Bronchial epithelial cell (primary cell): ENCODE measurements around the gene PIGBOS1. TPM values are rescaled to one million over a fixed set of nuclear protein-coding genes. Genes with fewer than 3 reads are reported as not detected.
A peak's percentile ranks its signal among the peaks of the same experiment; 100 is the strongest.

Experiments used
- DNase-seq: peaks from one replicate; pipeline ENCODE4 v3.0.0-alpha.2; 2010; ENCODE audit warnings: low read depth
- FAIRE-seq: peaks from 2 replicates; lab custom pipeline; 2011; peaks lifted over from hg19 to GRCh38; lab: Jason Lieb, UNC
- H3K27me3 ChIP-seq: 2 replicates; pipeline ENCODE4 v1.5.1; 2011; ENCODE audit warnings: low read length; ENCODE audit not compliant: control insufficient read depth, insufficient read depth
- H3K36me3 ChIP-seq: 2 replicates; pipeline ENCODE4 v1.5.1; 2011; ENCODE audit warnings: low read length; ENCODE audit not compliant: control insufficient read depth, insufficient read depth
- H3K4me3 ChIP-seq: 2 replicates; pipeline ENCODE4 v1.5.1; 2011; ENCODE audit warnings: mild to moderate bottlenecking, low read depth, low read length, control low read depth
- total RNA-seq: library from RNA; depleted of rRNA; stranded (reverse); fragments of >200 nt; gene quantifications from 2 replicates; pipeline ENCODE4 v1.2.1, GENCODE V29; 2014
- TF ChIP-seq, protein P1 (sequence below): IDR thresholded peaks from 2 replicates; pipeline ENCODE4 v1.5.1; 2011; ENCODE audit warnings: mild to moderate bottlenecking, moderate library complexity, low read length, control low read depth, inconsistent platforms; ENCODE audit not compliant: insufficient read depth, severe bottlenecking

The PIGBOS1 gene
- total RNA-seq, 1 donor from 2014 or later = 8.7 TPM

DNA sequence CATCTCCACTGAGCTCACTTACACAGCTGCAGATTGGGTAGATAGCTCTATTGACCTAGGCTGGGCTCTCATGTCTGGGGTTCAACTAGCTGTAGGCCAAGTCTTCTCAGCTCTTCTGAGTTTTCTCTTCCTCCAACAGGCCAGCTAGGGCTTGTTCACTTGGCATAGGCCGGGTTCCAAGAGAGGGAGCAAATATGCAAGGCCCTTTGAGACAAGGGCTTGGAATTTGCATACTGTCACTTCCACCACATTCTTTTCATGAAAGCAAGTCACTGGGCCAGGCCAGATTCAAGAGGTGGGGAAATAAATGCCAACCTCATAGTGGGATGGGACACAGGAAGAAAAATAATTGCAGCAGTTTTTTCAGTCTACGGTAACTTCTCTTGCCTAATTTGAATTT lies 25.3 kb upstream of the PIGBOS1 start:
- Histone ChIP-seq H3K36me3 (no peaks in the 10 kb centered on the region), H3K27me3 (no peaks in the 10 kb centered on the region), H3K4me3 (no peak overlapping the region)
- TF ChIP-seq, protein P1, sequence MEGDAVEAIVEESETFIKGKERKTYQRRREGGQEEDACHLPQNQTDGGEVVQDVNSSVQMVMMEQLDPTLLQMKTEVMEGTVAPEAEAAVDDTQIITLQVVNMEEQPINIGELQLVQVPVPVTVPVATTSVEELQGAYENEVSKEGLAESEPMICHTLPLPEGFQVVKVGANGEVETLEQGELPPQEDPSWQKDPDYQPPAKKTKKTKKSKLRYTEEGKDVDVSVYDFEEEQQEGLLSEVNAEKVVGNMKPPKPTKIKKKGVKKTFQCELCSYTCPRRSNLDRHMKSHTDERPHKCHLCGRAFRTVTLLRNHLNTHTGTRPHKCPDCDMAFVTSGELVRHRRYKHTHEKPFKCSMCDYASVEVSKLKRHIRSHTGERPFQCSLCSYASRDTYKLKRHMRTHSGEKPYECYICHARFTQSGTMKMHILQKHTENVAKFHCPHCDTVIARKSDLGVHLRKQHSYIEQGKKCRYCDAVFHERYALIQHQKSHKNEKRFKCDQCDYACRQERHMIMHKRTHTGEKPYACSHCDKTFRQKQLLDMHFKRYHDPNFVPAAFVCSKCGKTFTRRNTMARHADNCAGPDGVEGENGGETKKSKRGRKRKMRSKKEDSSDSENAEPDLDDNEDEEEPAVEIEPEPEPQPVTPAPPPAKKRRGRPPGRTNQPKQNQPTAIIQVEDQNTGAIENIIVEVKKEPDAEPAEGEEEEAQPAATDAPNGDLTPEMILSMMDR = no peak
- DNase-seq (peak; percentile 75), FAIRE-seq (no peak)

DNA sequence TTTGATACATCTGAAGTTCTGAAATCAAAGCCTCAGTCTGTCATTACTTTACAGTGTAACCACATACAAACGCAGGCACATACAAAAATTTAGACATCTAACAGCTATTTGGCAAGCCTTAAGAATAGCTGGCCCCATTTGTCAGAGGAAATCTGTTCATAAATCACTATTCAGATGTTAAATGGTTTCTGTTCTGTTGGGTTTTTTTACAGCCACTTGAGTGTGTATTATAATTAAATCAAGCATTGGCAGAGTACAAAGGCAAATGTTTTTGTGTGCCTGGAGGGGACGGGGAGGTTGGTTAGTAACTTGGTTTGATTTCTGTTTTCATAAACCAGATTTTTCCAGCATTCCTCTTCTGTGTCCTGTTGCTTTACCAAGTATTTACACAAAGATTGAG lies 24.2 kb upstream of the PIGBOS1 start:
- no peaks in the 10 kb centered on the region for H3K27me3 ChIP-seq
- no peak for DNase-seq
- H3K36me3 ChIP-seq = no peaks in the 10 kb centered on the region
- no peak overlapping the region for H3K4me3 ChIP-seq
- FAIRE-seq = no peak
- TF ChIP-seq, protein P1 = no peak

DNA sequence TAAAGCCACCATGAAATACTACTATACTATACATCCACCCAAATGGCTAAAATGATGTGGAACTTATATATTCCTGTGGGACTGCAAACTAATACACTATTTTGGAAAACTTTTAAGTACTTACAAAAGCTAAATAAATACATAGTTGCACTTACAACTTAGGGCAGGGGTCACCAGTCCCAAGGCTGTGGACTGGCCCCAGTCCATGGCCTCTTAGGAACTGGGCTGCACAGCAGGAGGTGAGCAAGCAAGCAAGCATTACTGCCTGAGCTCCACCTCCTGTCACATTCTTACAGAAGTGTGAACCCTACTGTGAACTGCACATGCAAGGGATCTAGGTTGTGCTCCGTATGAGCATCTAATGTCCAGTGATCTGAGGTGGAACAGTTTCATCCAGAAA lies 18.2 kb upstream of the PIGBOS1 start:
- Histone ChIP-seq H3K4me3 (no peak overlapping the region), H3K36me3 (peaks cover 1% of the 10 kb centered on the region), H3K27me3 (no peaks in the 10 kb centered on the region)
- FAIRE-seq (peak; percentile 93), DNase-seq (no peak)
- TF ChIP-seq, protein P1 = no peak

DNA sequence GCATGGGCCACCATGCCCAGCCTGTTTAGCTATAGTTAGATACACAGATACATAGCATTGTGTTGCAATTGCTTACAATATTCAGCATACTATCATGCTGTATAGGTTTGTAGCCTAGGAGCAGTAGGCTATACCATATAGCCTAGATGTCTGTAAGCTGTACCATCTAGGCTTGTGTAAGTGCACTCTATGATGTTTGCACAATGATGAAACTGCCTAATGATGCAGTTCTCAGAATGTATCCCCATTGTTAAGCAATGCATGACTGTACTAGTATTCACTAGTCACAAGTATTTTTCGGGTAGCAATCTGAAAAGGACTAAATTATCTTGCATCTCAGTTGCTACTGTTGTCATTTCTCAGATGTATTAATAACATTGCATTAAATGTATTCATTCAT lies 16.1 kb upstream of the PIGBOS1 start:
- Histone ChIP-seq H3K36me3 (peaks cover 1% of the 10 kb centered on the region), H3K27me3 (no peaks in the 10 kb centered on the region), H3K4me3 (no peak overlapping the region)
- FAIRE-seq = no peak
- TF ChIP-seq, protein P1 = no peak
- DNase-seq = peak; percentile 95

DNA sequence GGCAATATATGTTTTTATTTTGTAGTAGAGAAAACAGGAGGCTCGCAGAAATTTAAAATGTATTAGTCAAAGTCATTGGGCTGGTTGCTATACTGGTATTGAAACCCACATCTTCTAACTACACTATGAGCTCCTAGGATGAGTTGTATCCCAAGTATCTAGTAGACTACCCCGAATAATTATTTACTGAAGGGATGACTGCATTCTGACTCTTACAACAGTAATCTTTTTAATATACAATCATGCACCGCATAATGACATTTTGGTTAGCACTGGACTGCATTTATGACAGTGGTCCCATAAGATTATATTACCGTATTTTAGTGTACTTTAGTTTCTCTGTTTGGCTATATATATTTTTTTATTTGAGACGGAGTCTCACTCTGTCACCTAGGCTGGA lies 15.4 kb upstream of the PIGBOS1 start:
- Histone ChIP-seq H3K36me3 (peaks cover 1% of the 10 kb centered on the region), H3K4me3 (no peak overlapping the region), H3K27me3 (no peaks in the 10 kb centered on the region)
- FAIRE-seq (no peak), DNase-seq (peak; percentile 42)
- TF ChIP-seq, protein P1 = no peak

DNA sequence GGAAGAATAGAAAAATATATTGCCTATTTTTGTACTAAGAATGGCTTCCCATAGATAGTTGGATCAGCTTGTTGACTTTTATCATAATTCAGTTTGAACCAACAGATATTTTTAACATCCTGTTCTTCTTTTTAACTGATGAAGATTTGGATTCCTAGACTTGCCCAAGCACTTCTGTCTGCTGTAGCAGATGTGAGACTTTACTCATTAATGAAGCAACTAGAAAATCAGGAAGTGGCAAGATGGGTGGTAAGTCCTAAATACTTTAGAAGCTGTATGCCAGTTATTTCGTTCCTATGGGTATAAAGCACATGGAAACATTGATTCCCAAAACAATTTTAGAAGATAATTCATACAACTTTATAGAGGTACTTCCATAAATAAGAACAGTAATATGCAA lies 8.5 kb upstream of the PIGBOS1 start:
- Histone ChIP-seq H3K36me3 (peaks cover 1% of the 10 kb centered on the region), H3K27me3 (no peaks in the 10 kb centered on the region), H3K4me3 (no peak overlapping the region)
- TF ChIP-seq, protein P1 = no peak
- DNase-seq (no peak), FAIRE-seq (no peak)
